T-helper 2 cell treated with Interferon-gamma antibody and Interleukin-4, amounts not matched to agents 100 ng/mL and 5 ng/mL, for 36 hours (primary cell): ENCODE measurements around the gene ZNF735. TPM values are rescaled to one million over a fixed set of nuclear protein-coding genes. Genes with fewer than 3 reads are reported as not detected.

Experiments used
- total RNA-seq: library from RNA; stranded (reverse); gene quantifications from 2 replicates; pipeline ENCODE4 v1.2.3, GENCODE V29; 2022

The ZNF735 gene
- total RNA-seq, 1 donor from 2014 or later: not detected

Other genes starting within 250 kb of the ZNF735 start
- gene ZNF722, start 208.4 kb upstream of the ZNF735 start, total RNA-seq: not detected in 2 replicates
- gene ZNF727, start 161.8 kb upstream of the ZNF735 start, total RNA-seq: 0.11 and 0.14 TPM in 2 replicates
- not detected in 2 replicates for gene ZNF679, start 21.3 kb downstream of the ZNF735 start, total RNA-seq
- 22.2 and 24.9 TPM in 2 replicates for gene ZNF736, start 106.8 kb downstream of the ZNF735 start, total RNA-seq